GM20000 (cell line): ENCODE results near the gene FAM13A.

ENCODE experiments used
- DNase-seq: peaks from one replicate; pipeline ENCODE4 v3.0.0; 2012; ENCODE audit warnings: low spot score
- TF ChIP-seq, protein P1 (sequence below): IDR thresholded peaks from 2 replicates; pipeline ENCODE4 v1.5.1; 2012; ENCODE audit warnings: mild to moderate bottlenecking, control low read depth; ENCODE audit errors: extremely low read depth, missing control alignments

FAM13A gene

DNA sequence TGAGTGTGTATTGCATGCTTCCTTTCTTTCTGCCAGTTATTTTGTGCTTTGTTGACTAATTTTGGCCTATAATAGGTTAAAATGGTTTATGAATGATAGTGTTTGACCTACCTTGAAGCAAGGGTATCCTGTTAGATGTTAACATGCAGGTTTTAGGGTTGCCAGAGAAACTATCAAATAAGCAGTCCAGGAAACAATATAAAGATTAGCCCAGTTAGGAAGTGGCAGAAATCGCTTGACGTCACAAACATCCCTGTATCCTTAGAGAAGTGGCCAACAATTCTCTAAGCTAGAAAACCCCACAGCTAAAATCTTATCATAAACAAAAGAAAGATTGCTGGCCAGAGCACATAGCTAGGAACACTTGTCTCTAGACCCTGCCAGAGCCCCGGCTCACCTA, 363.2 kb downstream of the FAM13A start:
- TF ChIP-seq, protein P1, sequence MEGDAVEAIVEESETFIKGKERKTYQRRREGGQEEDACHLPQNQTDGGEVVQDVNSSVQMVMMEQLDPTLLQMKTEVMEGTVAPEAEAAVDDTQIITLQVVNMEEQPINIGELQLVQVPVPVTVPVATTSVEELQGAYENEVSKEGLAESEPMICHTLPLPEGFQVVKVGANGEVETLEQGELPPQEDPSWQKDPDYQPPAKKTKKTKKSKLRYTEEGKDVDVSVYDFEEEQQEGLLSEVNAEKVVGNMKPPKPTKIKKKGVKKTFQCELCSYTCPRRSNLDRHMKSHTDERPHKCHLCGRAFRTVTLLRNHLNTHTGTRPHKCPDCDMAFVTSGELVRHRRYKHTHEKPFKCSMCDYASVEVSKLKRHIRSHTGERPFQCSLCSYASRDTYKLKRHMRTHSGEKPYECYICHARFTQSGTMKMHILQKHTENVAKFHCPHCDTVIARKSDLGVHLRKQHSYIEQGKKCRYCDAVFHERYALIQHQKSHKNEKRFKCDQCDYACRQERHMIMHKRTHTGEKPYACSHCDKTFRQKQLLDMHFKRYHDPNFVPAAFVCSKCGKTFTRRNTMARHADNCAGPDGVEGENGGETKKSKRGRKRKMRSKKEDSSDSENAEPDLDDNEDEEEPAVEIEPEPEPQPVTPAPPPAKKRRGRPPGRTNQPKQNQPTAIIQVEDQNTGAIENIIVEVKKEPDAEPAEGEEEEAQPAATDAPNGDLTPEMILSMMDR, result no peak
- no peak for DNase-seq

DNA sequence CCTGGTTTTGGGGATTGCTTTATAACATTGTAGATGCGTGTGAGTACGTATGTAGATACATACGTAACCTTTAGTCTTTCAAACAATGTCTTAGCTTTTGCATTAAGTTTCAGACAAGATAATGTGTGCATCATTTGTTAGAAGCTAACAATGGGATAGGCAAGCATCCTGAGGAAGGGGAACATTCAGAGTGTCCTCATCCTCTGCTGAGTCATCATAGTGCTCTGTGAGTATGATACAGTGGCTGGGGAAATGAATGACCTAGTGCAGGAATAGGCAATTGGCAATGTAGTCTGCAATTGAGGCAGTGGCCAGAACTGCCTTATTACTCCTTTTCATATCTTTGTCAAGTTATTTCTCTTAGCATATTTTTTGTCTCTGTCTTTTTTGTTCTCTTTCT, 366.6 kb downstream of the FAM13A start:
- DNase-seq, result no peak

DNA sequence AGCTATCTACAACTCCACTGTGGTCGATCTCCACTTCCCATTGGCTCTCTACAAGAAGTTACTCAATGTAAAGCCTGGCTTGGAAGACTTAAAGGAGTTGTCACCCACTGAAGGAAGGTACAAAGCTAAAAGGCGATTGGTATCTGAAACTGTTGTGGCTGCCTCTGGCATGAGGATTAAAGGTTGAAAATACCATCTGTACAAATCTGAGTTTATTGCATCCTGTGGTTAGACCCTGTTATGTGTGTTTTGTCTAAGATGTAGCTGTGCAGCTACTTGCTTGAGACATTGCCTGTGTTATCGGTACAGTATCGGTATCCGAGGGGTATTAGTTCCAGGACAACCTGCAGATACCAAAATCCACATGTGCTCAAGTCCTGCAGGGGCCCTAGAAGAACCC, 375.8 kb downstream of the FAM13A start:
- DNase-seq, result no peak
- TF ChIP-seq, protein P1, result no peak

More for the DNA sequence above, 366.6 kb downstream of the FAM13A start:
- TF ChIP-seq, protein P1, result no peak
